H1 (cell line): ENCODE results near the gene ADRM1. TPM values are rescaled to one million over a fixed set of nuclear protein-coding genes. Genes with fewer than 3 reads are reported as not detected.

ENCODE experiments used
- CTCF ChIA-PET: fragments of 300-600 bp; sonication (Branson Sonifier 250); formaldehyde crosslinking; loops from one replicate; lab custom pipeline; 2021; ENCODE audit not compliant: partially characterized antibody; lab: Charles Lee
- POLR2A ChIA-PET: fragments of 300-600 bp; sonication (Branson Sonifier 250); formaldehyde crosslinking; loops from one replicate; lab custom pipeline; 2021; ENCODE audit warnings: inconsistent platforms; ENCODE audit not compliant: partially characterized antibody; lab: Charles Lee
- DNase-seq, 2 experiments: peaks; one replicate each; pipeline versions ENCODE4 v3.0.0 to v3.0.0-alpha.2; 2010 to 2022; ENCODE audit warnings: low spot score in 2 of 2, low read depth in 1 of 2, mixed read lengths in 1 of 2
- FAIRE-seq: peaks from 2 replicates; lab custom pipeline; 2011; peaks lifted over from hg19 to GRCh38; lab: Jason Lieb, UNC
- H2AFZ ChIP-seq: 2 replicates; pipeline ENCODE4 v1.8.1; 2012; ENCODE audit warnings: low read length, inconsistent platforms
- H2AK5ac ChIP-seq: 2 replicates; pipeline ENCODE4 v1.6.1; 2013; ENCODE audit warnings: low read depth, low read length
- H2BK120ac ChIP-seq: replicated peaks from 2 replicates; pipeline ENCODE3; 2013; ENCODE audit warnings: low read depth, low read length, inconsistent platforms
- H2BK12ac ChIP-seq: 2 replicates; pipeline ENCODE4 v1.6.1; 2013; ENCODE audit warnings: low read depth, low read length
- H2BK15ac ChIP-seq: 2 replicates; pipeline ENCODE4 v1.6.1; 2013; ENCODE audit warnings: low read length
- H2BK20ac ChIP-seq: 2 replicates; pipeline ENCODE4 v1.6.1; 2013; ENCODE audit warnings: low read length
- H2BK5ac ChIP-seq: 2 replicates; pipeline ENCODE4 v1.6.1; 2013; ENCODE audit warnings: low read depth, low read length
- H3K14ac ChIP-seq: 2 replicates; pipeline ENCODE4 v1.6.1; 2013; ENCODE audit warnings: inconsistent platforms; ENCODE audit not compliant: insufficient read length
- H3K18ac ChIP-seq: 2 replicates; pipeline ENCODE4 v1.6.1; 2013; ENCODE audit warnings: low read length; ENCODE audit errors: extremely low read depth
- H3K23ac ChIP-seq: 2 replicates; pipeline ENCODE4 v1.6.1; 2013; ENCODE audit warnings: inconsistent platforms; ENCODE audit not compliant: insufficient read length
- H3K23me2 ChIP-seq: 2 replicates; pipeline ENCODE4 v1.6.1; 2013; ENCODE audit warnings: low read depth, low read length
- H3K27ac ChIP-seq: 2 replicates; pipeline ENCODE4 v1.6.1; 2011; ENCODE audit warnings: low read depth, low read length, inconsistent platforms
- H3K27me3 ChIP-seq, 4 experiments: replicated peaks in 1 of 4; 1 replicate in 1 of 4; 2 replicates in 3 of 4; pipeline versions ENCODE4 v1.6.1 to v1.8.1; 2011 to 2013; ENCODE audit warnings: low read length in 3 of 4, mild to moderate bottlenecking in 3 of 4, inconsistent platforms in 2 of 4, mixed read lengths in 2 of 4, moderate library complexity in 1 of 4; ENCODE audit not compliant: control insufficient read depth in 3 of 4, insufficient read depth in 3 of 4; ENCODE audit errors: extremely low read depth in 1 of 4
- H3K36me3 ChIP-seq, 4 experiments: 2 replicates each; pipeline versions ENCODE4 v1.6.1 to v1.8.1; 2011 to 2013; ENCODE audit warnings: mild to moderate bottlenecking in 4 of 4, low read length in 3 of 4, moderate library complexity in 2 of 4, control low read depth in 1 of 4, inconsistent platforms in 1 of 4; ENCODE audit not compliant: insufficient read depth in 4 of 4, control insufficient read depth in 2 of 4
- H3K4ac ChIP-seq: replicated peaks from 2 replicates; pipeline ENCODE3; 2013; ENCODE audit warnings: low read length, low read depth, mixed read lengths, inconsistent platforms; ENCODE audit not compliant: insufficient read length
- H3K4me1 ChIP-seq, 4 experiments: replicated peaks in 1 of 4; 1 replicate in 1 of 4; 2 replicates in 3 of 4; pipeline versions ENCODE4 v1.6.1 to v1.8.1; 2011 to 2013; ENCODE audit warnings: low read length in 3 of 4, inconsistent platforms in 2 of 4, mixed read lengths in 1 of 4; ENCODE audit not compliant: insufficient read depth in 4 of 4, control insufficient read depth in 3 of 4
- H3K4me2 ChIP-seq, 2 experiments: 2 replicates each; pipeline versions ENCODE4 v1.6.1 to v1.8.1; 2011 to 2013; ENCODE audit warnings: low read depth in 2 of 2, low read length in 2 of 2, control low read depth in 1 of 2, inconsistent platforms in 1 of 2, mild to moderate bottlenecking in 1 of 2; ENCODE audit not compliant: insufficient read depth in 1 of 2
- H3K4me3 ChIP-seq, 4 experiments: fragments of 200-600, 300-600 bp in 1 of 4; sonication (generic), shearing (Covaris generic), sonication (Bioruptor Twin) in 1 of 4; 2 replicates each; pipeline versions ENCODE4 v1.5.1 to v1.8.1; 2011 to 2016; ENCODE audit warnings: low read length in 4 of 4, low read depth in 3 of 4, control low read depth in 2 of 4, inconsistent platforms in 2 of 4, mild to moderate bottlenecking in 2 of 4, mixed read lengths in 1 of 4, moderate library complexity in 1 of 4; ENCODE audit not compliant: insufficient read depth in 2 of 4; ENCODE audit errors: extremely low read depth in 1 of 4
- H3K56ac ChIP-seq: replicated peaks from 2 replicates; pipeline ENCODE3; 2013; ENCODE audit warnings: low read depth, mild to moderate bottlenecking, mixed read lengths, low read length, inconsistent platforms; ENCODE audit not compliant: insufficient read length
- H3K79me1 ChIP-seq: 2 replicates; pipeline ENCODE4 v1.6.1; 2013; ENCODE audit warnings: low read depth, low read length, control low read depth
- H3K79me2 ChIP-seq, 2 experiments: 2 replicates each; pipeline versions ENCODE4 v1.6.1 to v1.8.1; 2012 to 2013; ENCODE audit warnings: low read length in 2 of 2, mild to moderate bottlenecking in 2 of 2, inconsistent platforms in 1 of 2; ENCODE audit not compliant: insufficient read depth in 2 of 2, control insufficient read depth in 1 of 2
- H3K9ac ChIP-seq, 4 experiments: replicated peaks in 1 of 4; 1 replicate in 1 of 4; 2 replicates in 3 of 4; pipeline versions ENCODE4 v1.6.1 to v1.8.1; 2011 to 2013; ENCODE audit warnings: low read depth in 3 of 4, low read length in 3 of 4, control low read depth in 2 of 4, mild to moderate bottlenecking in 2 of 4, moderate library complexity in 2 of 4, inconsistent platforms in 1 of 4; ENCODE audit errors: extremely low read depth in 1 of 4
- H3K9me3 ChIP-seq, 2 experiments: 2 replicates each; pipeline versions ENCODE4 v1.6.1 to v1.8.1; 2012 to 2013; ENCODE audit warnings: mild to moderate bottlenecking in 2 of 2, moderate library complexity in 2 of 2, control low read depth in 1 of 2, inconsistent platforms in 1 of 2, low read depth in 1 of 2, low read length in 1 of 2, mixed read lengths in 1 of 2; ENCODE audit not compliant: insufficient read depth in 2 of 2
- H4K20me1 ChIP-seq, 2 experiments: replicated peaks in 1 of 2; 2 replicates each; pipeline versions ENCODE3 to v1.8.1; 2011 to 2013; ENCODE audit warnings: inconsistent platforms in 2 of 2, low read length in 2 of 2, mild to moderate bottlenecking in 1 of 2; ENCODE audit not compliant: insufficient read depth in 2 of 2, control insufficient read depth in 1 of 2
- H4K5ac ChIP-seq: 2 replicates; pipeline ENCODE4 v1.6.1; 2013; ENCODE audit warnings: low read length, low read depth, mixed read lengths, inconsistent platforms; ENCODE audit not compliant: insufficient read length
- H4K8ac ChIP-seq: 2 replicates; pipeline ENCODE4 v1.8.0; 2013; ENCODE audit warnings: mild to moderate bottlenecking, moderate library complexity, low read length, inconsistent platforms; ENCODE audit not compliant: insufficient read depth; ENCODE audit errors: extremely low read depth
- H4K91ac ChIP-seq: replicated peaks from 2 replicates; pipeline ENCODE3; 2013; ENCODE audit warnings: low read length, mixed read lengths, inconsistent platforms; ENCODE audit not compliant: insufficient read length
- HDAC6 ChIP-seq: IDR thresholded peaks from one replicate; pipeline ENCODE4 v1.7.1; 2012; ENCODE audit warnings: low read depth, mild to moderate bottlenecking, inconsistent platforms, low read length, moderate library complexity
- POLR2AphosphoS5 ChIP-seq: IDR thresholded peaks from 2 replicates; pipeline ENCODE4 v1.6.1; 2011; ENCODE audit warnings: low read depth, low read length
- RAD21 ChIP-seq, 2 experiments: IDR thresholded peaks in 1 of 2; conservative IDR thresholded peaks in 1 of 2; 2 replicates each; pipeline ENCODE4 v1.6.1; 2011; ENCODE audit warnings: low read depth in 2 of 2, low read length in 2 of 2, improper control_type of control experiment in 1 of 2, inconsistent platforms in 1 of 2, mild to moderate bottlenecking in 1 of 2, moderate library complexity in 1 of 2
- RFX5 ChIP-seq: IDR thresholded peaks from 2 replicates; pipeline ENCODE4 v1.6.1; 2011; ENCODE audit warnings: low read depth, low read length, improper control_type of control experiment, borderline replicate concordance
- SIRT6 ChIP-seq: IDR thresholded peaks from one replicate; pipeline ENCODE4 v1.7.1; 2012; ENCODE audit warnings: low read length, inconsistent platforms
- ZNF274 ChIP-seq: IDR thresholded peaks from 2 replicates; pipeline ENCODE4 v1.7.0; 2012; ENCODE audit warnings: low read length, borderline replicate concordance; ENCODE audit errors: extremely low read depth
- whole genome bisulfite sequencing, 2 experiments: shearing (Covaris generic) in 1 of 2; methylation state at CpG; one replicate each; pipeline versions ENCODE4 v1.1.6 to v1.1.7; 2013 to 2015; ENCODE audit warnings: low lambda C conversion rate in 2 of 2, mixed read lengths in 2 of 2, inconsistent platforms in 1 of 2, low coverage in 1 of 2, missing lambda C conversion rate in 1 of 2; ENCODE audit not compliant: insufficient replicate concordance in 2 of 2, insufficient coverage in 1 of 2, insufficient read length in 1 of 2; ENCODE audit errors: extremely low coverage in 1 of 2, missing lambda C conversion rate in 1 of 2; 5-methylcytosine and 5-hydroxymethylcytosine counted together
- polyA plus RNA-seq, 7 experiments: library from polyadenylated mRNA; depleted of rRNA in 3 of 7; stranded (reverse) in 5 of 7; unstranded in 2 of 7; fragments of >200 nt in 5 of 7; fragments of 200-250 nt in 2 of 7; gene quantifications; 1 replicate in 5 of 7; 2 replicates in 1 of 7; 4 replicates in 1 of 7; pipeline versions ENCODE4 v1.2.1 to v1.2.3, GENCODE V29; 2011 to 2013; ENCODE audit warnings: missing spikeins in 2 of 7, mixed read lengths in 2 of 7
- total RNA-seq: library from RNA; stranded (reverse); fragmentation: NEBNext Ultra II Directional; extraction: Animal tissue kit (Norgen Biotek cat#: 25700); gene quantifications from 2 replicates; pipeline ENCODE4 v1.2.1, GENCODE V29; 2021
- TF ChIP-seq, protein P1 (sequence below), 3 experiments: IDR thresholded peaks; 1 replicate in 2 of 3; 2 replicates in 1 of 3; pipeline versions ENCODE4 v1.5.1 to v1.6.1; 2011; ENCODE audit warnings: low read length in 3 of 3, mild to moderate bottlenecking in 3 of 3, inconsistent platforms in 2 of 3, low read depth in 1 of 3, moderate library complexity in 1 of 3; ENCODE audit not compliant: insufficient read depth in 1 of 3; ENCODE audit errors: control extremely low read depth in 1 of 3

ADRM1 gene
- total and polyA plus RNA-seq, 2 of the 8 experiments (the other 6 are each of a cell fraction or from before 2014, with no cell fraction given) = 126 to 214 TPM

DNA sequence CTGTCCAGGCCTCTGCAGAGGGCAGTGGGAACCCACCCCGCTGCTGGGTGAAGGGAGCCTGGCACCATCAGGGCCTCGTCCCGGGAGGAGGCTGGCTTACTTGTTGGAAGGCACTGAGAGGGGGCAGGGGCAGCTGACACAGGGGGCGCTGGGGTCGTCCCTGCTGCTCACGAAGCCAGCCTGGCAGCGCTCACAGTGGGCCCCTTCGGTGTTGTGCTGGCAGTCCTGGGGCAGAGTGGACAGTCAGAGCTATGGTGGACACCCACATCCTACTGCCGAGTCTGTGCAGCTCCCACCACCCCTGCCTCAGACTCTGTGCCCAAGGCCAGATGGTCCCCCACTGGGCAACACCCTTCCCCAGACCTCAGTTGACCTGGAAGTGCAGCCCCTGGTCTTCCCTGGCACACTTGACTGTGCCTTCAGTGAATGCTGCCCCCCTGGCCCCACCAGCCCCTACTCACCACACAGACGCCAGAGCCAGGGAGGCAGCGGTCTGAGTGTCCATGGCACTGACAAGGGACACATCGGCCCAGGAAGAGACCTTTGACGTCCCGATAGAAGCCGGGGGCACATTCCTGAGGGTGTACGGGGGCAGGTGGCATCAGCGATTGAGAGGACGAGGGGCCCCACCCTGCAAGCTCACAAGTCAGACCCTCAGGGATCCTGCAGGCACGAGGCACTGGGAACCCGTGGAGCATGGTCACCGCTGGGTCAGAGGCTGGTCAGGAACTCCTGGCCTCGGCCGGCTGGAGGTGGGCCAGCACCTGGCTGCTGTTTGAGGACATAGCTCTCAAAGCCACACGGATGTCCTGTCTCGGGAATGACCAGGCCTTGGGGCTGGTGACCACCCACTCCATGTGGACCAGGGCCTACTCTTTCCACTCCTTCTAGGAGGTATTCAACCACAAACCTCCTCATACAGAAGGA lies 21.4 kb downstream of the ADRM1 start:
- Histone ChIP-seq H3K23me2 (no peaks in the 10 kb centered on the region), H3K79me1 (no peaks in the 10 kb centered on the region), H3K9me3 (peaks cover 0 to 10% of the 10 kb centered on the region in 2 experiments; a peak in 1 of 4 replicates), H4K5ac (no peak overlapping the region), H2AFZ (no peak overlapping the region), H4K20me1 (peaks cover 0 to 9% of the 10 kb centered on the region in 2 experiments), H3K4me1 (no peaks in the 10 kb centered on the region), H3K14ac (no peak overlapping the region), H3K36me3 (peaks cover 43 to 88% (median 67%) of the 10 kb centered on the region in 4 experiments), H2BK15ac (no peak overlapping the region), H3K27me3 (no peaks in the 10 kb centered on the region), H2BK20ac (no peak overlapping the region), H3K4me2 (no peak overlapping the region), H2BK12ac (no peak overlapping the region), H3K56ac (no peak overlapping the region), H2AK5ac (no peak overlapping the region), H3K79me2 (no peaks in the 10 kb centered on the region), H4K8ac (no peak overlapping the region), H3K4me3 (no peak overlapping the region), H3K27ac (no peak overlapping the region), H2BK5ac (no peak overlapping the region), H3K4ac (no peak overlapping the region), H3K9ac (no peak overlapping the region), H3K23ac (no peak overlapping the region), H2BK120ac (no peak overlapping the region), H3K18ac (no peak overlapping the region), H4K91ac (no peak overlapping the region)
- 92% methylated on average over 23 of the region's 25 CpGs; no CpG with 5 or more reads in 1 of the 2 experiments for WGBS, 2 experiments
- FAIRE-seq (no peak), DNase-seq (no peak)
- POLR2A ChIA-PET = interaction anchor here (0.6 to 13.3 kb wide), 11 partner anchors 7 to 65 kb away, joined by 3 to 151 read pairs (median 5); partner anchors contain the start of gene ADRM1
- CTCF ChIA-PET = interaction anchor here (1.0 to 1.9 kb wide), 4 partner anchors 19 to 59 kb away, joined by 3 to 5 read pairs (median 3); no protein-coding TSS in a partner anchor
- TF ChIP-seq POLR2AphosphoS5 (no peak), HDAC6 (no peak), RAD21 (IDR thresholded peaks at IDR 0.05 in 1 of 2, conservative IDR thresholded peaks at IDR 0.05 in 1 of 2; ENCODE audit: low read depth in 2 of 2, low read length in 2 of 2) (no peak), RFX5 (no peak), ZNF274 (no peak), SIRT6 (no peak)
- TF ChIP-seq, protein P1, sequence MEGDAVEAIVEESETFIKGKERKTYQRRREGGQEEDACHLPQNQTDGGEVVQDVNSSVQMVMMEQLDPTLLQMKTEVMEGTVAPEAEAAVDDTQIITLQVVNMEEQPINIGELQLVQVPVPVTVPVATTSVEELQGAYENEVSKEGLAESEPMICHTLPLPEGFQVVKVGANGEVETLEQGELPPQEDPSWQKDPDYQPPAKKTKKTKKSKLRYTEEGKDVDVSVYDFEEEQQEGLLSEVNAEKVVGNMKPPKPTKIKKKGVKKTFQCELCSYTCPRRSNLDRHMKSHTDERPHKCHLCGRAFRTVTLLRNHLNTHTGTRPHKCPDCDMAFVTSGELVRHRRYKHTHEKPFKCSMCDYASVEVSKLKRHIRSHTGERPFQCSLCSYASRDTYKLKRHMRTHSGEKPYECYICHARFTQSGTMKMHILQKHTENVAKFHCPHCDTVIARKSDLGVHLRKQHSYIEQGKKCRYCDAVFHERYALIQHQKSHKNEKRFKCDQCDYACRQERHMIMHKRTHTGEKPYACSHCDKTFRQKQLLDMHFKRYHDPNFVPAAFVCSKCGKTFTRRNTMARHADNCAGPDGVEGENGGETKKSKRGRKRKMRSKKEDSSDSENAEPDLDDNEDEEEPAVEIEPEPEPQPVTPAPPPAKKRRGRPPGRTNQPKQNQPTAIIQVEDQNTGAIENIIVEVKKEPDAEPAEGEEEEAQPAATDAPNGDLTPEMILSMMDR (IDR thresholded peaks at IDR 0.05; ENCODE audit: control extremely low read depth in 1 of 3, insufficient read depth in 1 of 3, low read depth in 1 of 3, low read length in 3 of 3) = no peak
